Hepatocyte (in vitro differentiated cells): ENCODE measurements around the gene KLK11.

Experiments
- CTCF ChIP-seq: fragments of 200-600 bp; sonication (generic); IDR thresholded peaks from 2 replicates; pipeline ENCODE4 v1.5.1; 2016; ENCODE audit warnings: antibody characterized with exemption, mild to moderate bottlenecking; ENCODE audit not compliant: poor library complexity
- EZH2 ChIP-seq: fragments of 200-600 bp; sonication (generic); IDR thresholded peaks from 2 replicates; pipeline ENCODE4 v1.6.1; 2016; ENCODE audit warnings: antibody characterized with exemption, mild to moderate bottlenecking, borderline replicate concordance

GRCh38 chr19:51029718-51030117 lies 3.3 kb upstream of the KLK11 start:
- TF ChIP-seq EZH2 (no peak), CTCF (no peak)
